UCSD-AML1 (cell line): ENCODE results near the gene JAZF1.

Experiments used
- DNase-seq: peaks from one replicate; lab custom pipeline; 2025; ENCODE audit not compliant: unreplicated experiment; lab: John Stamatoyannopoulos, UW

JAZF1 gene

GRCh38 chr7:28046035-28046434, 134.6 kb downstream of the JAZF1 start:
- no peak for DNase-seq

- no peak for DNase-seq
These were observed 135.0 kb downstream of the JAZF1 start for GRCh38 chr7:28045592-28045991.

- no peak for DNase-seq
These were observed 135.8 kb downstream of the JAZF1 start for GRCh38 chr7:28044825-28045224.

- no peak for DNase-seq
These were observed 137.9 kb downstream of the JAZF1 start for GRCh38 chr7:28042721-28043120.

- no peak for DNase-seq
These were observed 138.9 kb downstream of the JAZF1 start for GRCh38 chr7:28041508-28042314.

GRCh38 chr7:28038175-28038797, 142.3 kb downstream of the JAZF1 start:
- DNase-seq: no peak

- DNase-seq: no peak
These were observed 143.2 kb downstream of the JAZF1 start for GRCh38 chr7:28037220-28038010.

GRCh38 chr7:28036696-28037095, 143.9 kb downstream of the JAZF1 start:
- no peak for DNase-seq

GRCh38 chr7:28033386-28033785, 147.2 kb downstream of the JAZF1 start:
- no peak for DNase-seq

- DNase-seq: no peak
These were observed 147.7 kb downstream of the JAZF1 start for GRCh38 chr7:28032738-28033380.

GRCh38 chr7:28029051-28029450, 151.5 kb downstream of the JAZF1 start:
- no peak for DNase-seq

- no peak for DNase-seq
These were observed 152.1 kb downstream of the JAZF1 start for GRCh38 chr7:28028471-28028870.

- no peak for DNase-seq
These were observed 154.4 kb downstream of the JAZF1 start for GRCh38 chr7:28026237-28026636.

- no peak for DNase-seq
These were observed 155.7 kb downstream of the JAZF1 start for GRCh38 chr7:28024786-28025334.

GRCh38 chr7:28020302-28020940, 160.2 kb downstream of the JAZF1 start:
- DNase-seq: peak; percentile 15

GRCh38 chr7:28018856-28019465, 161.6 kb downstream of the JAZF1 start:
- no peak for DNase-seq

GRCh38 chr7:28018446-28018845, 162.1 kb downstream of the JAZF1 start:
- DNase-seq: no peak

GRCh38 chr7:28018020-28018419, 162.6 kb downstream of the JAZF1 start:
- no peak for DNase-seq

- DNase-seq: no peak
These were observed 163.2 kb downstream of the JAZF1 start for GRCh38 chr7:28017372-28017771.

- DNase-seq: no peak
These were observed 164.3 kb downstream of the JAZF1 start for GRCh38 chr7:28016297-28016696.
